ENCODE measurements around the gene SMIM30.

DNA sequence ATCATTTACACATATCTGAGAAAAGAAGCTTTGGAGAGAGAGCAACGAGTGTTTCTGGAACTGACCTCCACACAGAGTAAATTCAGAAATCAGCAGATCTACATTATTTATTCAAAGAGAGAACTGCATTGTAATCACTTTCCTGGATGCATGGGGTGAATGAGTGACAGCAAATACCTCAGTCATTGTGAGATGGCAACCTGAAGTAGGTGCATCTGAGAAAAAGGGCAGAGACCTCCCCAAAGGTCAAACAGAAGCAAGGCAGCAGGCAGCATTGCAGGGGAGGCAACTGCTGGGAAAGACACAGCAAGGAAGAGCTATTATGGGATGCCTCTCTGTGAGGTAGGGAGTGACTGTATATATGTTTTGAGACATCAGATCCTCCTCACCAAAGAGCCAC lies 26.5 kb upstream of the SMIM30 start:
- no peak for TF ChIP-seq MAX (IDR thresholded peaks at IDR 0.05; ENCODE audit: low read depth, low read length)
- no peak for TF ChIP-seq CTCF (IDR thresholded peaks at IDR 0.05; ENCODE audit: low read depth, low read length)
- TF ChIP-seq POLR2A (IDR thresholded peaks at IDR 0.05; ENCODE audit: extremely low read depth, insufficient read length) = no peak
